Measurements from ENCODE around the gene CYSLTR2. TPM values are rescaled to one million over a fixed set of nuclear protein-coding genes. Genes with fewer than 3 reads are reported as not detected.

CYSLTR2 gene
- total RNA-seq, 1 experiment from 2014 or later = not detected

- DNase-seq (ENCODE audit: low read depth) = no peak
Observed at GRCh38 chr13:48739386-48739964, 85.7 kb downstream of the CYSLTR2 start.

- peak; percentile 46 for DNase-seq (ENCODE audit: low read depth)
Observed at GRCh38 chr13:48741377-48741776, 87.6 kb downstream of the CYSLTR2 start.

GRCh38 chr13:48746821-48747220 is 93.1 kb downstream of the CYSLTR2 start:
- no peak for DNase-seq (ENCODE audit: low read depth)

- peak; percentile 37 for DNase-seq (ENCODE audit: low read depth)
Observed at GRCh38 chr13:48748681-48749080, 95.0 kb downstream of the CYSLTR2 start.

- DNase-seq (ENCODE audit: low read depth) = peak; percentile 55
Observed at GRCh38 chr13:48749144-48749543, 95.4 kb downstream of the CYSLTR2 start.

- peak; percentile 97 for DNase-seq (ENCODE audit: low read depth)
Observed at GRCh38 chr13:48749699-48750473, 96.2 kb downstream of the CYSLTR2 start.

- no peak for DNase-seq (ENCODE audit: low read depth)
Observed at GRCh38 chr13:48750588-48751383, 97.1 kb downstream of the CYSLTR2 start.

- no peak for DNase-seq (ENCODE audit: low read depth)
Observed at GRCh38 chr13:48760626-48761025, 106.9 kb downstream of the CYSLTR2 start.

Other genes starting within 250 kb of the CYSLTR2 start
- 10.4 and 11.4 TPM in 2 replicates for gene LPAR6, start 240.8 kb upstream of the CYSLTR2 start, total RNA-seq (2014; rRNA removed; shearing (Covaris generic))
- 9.3 and 10.3 TPM in 2 replicates for gene RCBTB2, start 120.8 kb upstream of the CYSLTR2 start, total RNA-seq (2014; rRNA removed; shearing (Covaris generic))